Stimulated activated CD4-positive, alpha-beta T cell treated with anti-CD3 and anti-CD28 coated beads, Interleukin-2, amount 100 ng/mL, for 24 hours (primary cell): ENCODE results near the gene ALDH1B1.
A peak's percentile ranks its signal among the peaks of the same experiment; 100 is the strongest.

Source experiments
- DNase-seq, 2 donors: peaks; one replicate each; pipeline ENCODE4 v3.0.0-alpha.2; 2020

The ALDH1B1 gene

DNA sequence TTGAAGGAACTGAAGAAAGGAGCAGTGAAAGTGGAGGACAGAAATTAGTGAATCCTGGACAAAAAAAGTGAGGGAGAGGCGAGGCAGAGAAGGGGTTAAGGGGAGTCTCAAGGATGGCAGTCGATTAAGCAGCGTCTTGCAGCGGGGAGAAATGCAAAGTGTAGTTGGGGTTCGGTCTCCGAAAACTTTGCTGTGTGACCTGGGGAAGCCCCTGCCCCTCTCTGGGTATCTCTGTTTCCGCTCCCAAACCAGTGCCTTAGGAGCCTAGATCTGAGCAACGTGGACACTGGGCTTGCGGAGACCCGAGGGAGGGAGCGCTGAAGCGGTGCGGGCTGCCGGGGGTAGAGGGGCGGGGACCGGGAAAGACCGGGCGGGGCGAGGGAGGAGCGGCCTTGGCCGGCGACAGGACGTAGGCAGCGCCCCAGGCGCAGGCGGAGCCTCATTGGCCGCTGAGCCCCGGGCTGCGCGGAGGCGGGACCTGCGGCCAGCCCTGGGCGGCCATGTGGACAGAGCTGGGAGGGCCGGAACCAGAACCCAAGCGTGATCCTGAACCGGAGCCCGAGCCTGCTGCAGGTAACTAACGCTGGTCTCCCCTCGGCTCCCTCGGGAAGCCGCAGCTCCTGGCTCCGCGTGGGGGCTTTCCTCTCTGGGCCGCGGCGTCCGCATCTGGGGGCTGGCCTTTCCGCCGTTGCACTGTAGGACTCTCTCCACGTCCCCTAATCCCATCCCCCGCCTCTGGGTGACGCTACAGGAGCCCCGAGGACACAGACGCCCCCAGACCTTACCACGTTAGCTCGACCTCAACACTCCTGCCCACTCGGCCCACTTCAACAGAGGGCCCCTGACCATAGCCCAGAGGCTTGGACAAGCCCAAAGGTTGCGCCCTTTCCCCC lies at the start of gene ALDH1B1:
ALDH1B1 (plus strand) TSS at position 468 of the 893 bp plus-strand sequence. CDS start 3,047 bp downstream, outside the sequence.
- DNase-seq: peak; percentile 70 to 82

DNA sequence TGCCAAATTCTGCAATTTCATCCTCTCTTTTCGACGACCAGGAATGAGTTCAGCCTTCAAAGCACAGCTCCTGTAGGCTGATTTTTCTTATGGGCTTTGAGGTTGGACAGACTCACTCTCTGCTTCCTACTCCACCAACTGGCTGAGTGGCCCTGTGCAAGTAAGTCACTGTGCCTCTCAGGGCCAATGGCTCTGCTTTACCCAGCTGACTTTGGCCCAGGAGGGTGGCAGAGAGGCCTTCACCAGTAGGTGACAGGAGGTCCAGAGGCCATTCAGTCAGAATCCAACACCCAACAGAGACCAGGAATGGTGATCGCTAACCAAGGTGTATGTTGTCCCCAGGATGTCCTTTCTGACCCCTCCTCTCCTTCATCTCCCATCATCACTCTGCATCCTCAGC lies 49.5 kb upstream of the ALDH1B1 start:
- DNase-seq: no peak

DNA sequence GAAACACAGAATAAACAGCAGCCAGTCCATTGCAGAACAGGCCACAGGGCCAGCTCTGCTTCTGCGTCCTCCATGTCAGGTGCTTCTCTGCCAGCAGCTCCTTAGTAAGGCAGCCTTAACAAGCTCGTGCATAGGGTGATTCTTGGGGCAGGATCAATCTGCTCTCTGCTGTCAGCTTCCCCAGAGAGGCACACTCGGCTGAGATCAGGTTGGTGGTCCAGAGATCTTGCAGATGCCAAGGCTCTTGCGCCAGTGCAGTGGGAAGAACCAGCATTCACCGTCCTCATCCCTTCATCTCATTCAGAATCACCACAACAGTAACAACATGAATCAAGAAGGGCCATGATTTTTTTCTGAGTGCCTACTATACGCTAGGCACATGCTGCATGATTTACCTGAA lies 49.0 kb upstream of the ALDH1B1 start:
- no peak for DNase-seq

DNA sequence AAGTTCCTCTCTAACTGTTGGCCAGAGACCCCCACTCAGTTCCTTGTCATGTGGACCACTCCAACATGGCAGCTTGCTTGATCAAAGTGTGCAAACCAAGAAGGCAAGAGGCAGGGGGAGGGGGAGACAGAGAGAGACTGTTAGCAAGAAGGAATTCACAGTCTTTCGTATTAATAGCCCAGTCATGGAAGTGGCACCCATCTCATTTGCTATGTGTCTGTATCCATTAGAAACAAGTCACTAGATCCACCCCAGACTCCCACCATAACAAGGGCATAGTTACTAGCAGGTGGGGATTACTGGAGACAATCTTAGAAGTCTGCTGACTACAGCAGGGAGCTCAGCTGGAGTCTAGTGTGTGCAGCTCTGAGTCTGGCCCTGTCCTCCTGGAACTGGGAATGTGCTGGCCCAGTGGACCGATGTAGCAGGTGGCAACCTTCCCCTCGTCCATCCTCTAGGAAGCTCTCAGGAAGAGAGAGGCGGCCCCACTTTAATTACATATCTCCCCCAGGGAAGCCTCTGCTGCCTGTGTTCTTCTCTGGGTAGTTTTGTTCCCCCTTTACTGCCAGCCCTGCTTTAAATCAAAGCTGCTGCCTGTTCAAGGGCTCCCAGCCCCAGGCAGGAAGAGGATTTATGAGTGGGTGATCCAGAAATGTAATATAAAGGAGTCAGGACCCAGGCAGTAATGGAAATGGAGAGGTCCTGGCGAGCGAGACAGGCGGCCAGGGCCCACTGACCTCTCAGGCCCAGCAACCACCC lies 47.8 kb upstream of the ALDH1B1 start:
- DNase-seq: no peak

DNA sequence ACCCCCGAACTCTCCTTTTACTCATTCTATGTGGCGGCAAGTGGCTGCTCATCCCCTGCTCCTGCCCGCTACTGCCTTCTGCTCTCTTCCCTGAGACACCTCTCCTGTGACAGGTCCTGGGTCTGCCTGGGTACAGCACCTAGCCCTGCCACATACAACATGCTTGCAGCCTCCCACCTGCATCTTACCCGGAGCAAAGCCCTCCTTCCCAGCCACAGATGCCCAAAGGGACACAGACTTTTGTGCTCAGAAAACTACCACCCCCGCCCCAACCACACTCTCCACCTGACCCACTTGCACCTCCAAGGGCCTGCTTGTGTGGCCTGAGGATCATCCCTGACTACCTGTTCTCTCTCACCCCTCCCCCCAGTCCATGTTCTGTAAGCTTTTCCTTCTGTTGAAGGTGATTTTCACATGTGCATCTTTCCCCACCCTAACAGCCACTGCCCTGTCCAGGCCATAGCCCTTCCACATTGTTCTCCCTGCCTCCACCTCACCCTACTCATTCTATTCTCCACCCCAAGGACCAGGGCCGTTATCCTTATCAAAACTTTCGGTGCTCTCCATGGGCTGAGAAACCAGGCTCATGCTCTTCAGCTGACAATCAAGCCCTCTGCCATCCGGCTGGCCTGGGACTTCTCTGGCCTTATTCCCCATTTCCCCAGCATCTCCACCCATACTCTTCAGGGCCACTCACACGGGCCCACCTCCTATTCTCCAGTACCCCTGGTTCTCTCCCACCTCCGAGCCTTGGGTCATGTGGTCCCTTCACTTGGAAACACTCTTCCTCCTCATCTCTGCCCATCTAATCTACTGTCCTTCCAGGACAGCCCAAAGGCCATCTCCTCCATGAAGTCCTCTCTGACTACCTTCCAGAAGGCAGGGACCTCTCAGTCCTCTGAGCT lies 46.4 kb upstream of the ALDH1B1 start:
- DNase-seq: no peak

DNA sequence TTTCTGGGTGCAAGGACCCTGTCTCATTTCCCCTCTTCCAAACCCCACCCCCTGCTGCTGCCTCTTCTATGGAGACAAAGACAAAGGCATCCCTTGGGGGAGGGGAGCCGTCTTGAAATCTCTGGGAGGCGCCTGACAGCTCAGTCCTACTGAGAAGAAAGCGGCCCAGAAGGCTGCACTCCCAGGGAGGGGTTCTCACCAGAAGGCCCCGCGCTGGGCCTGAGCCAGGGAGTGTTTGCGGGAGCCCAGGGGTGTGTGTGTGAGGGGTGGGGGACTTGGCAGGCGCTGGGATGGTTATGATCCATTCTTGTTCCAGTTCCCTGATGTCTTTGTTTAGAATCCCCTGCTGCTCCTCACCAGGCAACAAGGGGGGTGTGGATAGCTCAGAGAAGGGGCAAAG lies 45.7 kb upstream of the ALDH1B1 start:
- no peak for DNase-seq

DNA sequence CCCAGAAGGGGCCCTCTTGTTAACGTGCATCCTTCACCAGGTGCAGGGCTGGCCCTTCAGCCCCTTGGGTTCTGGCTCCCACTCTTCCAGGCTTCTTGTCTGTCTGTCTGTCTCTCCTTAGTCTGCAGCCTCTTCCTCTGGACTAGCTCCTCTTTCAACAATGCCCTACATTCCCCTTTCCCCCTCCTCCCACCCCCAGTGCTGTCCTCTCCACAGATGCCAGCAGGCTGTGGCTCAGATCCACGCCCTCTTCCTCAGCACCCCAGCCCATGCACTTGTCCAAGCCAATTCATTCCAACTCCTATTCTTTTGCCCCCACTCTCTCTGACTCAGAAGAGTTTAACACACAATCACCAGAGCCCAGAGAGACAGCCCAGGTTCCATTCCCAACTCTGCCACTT lies 45.2 kb upstream of the ALDH1B1 start:
- no peak for DNase-seq

DNA sequence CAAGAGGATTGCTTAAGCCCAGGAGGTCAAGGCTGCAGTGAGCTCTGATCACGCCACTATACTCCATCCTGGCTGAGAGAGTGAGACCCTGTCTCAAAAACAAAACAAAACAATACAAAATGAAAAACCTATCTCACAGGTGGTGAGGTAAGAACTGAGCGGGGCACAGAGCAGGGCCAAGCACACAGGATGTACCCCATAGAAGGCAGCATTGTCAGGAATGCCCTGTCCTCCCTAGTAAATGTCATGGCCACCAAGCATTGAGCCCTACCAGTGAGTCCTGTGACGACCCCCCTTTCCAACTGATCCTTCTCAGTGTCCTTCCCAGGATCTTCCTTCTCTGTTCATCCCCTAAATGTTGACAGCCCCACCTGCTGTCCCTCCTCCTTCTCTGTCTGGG lies 44.6 kb upstream of the ALDH1B1 start:
- no peak for DNase-seq

DNA sequence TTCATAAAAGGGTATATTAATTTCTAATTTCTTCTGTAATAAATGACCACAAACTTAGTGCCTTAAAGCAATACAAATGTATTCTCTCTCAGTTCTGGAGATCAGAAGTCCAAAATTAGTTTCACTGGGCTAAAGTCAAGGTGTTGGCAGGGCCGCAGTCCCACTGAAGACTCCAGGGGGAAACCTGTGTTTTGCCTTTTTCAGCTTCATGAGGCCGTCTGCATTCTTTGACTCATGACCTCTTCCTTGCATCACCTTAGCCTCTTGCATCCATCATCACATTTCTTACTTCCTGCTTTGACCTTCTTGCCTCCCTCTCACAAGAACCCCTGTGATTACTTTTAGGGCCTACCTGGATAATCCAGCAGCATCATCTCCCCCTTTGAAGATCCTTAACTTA lies 42.0 kb upstream of the ALDH1B1 start:
- DNase-seq: no peak

DNA sequence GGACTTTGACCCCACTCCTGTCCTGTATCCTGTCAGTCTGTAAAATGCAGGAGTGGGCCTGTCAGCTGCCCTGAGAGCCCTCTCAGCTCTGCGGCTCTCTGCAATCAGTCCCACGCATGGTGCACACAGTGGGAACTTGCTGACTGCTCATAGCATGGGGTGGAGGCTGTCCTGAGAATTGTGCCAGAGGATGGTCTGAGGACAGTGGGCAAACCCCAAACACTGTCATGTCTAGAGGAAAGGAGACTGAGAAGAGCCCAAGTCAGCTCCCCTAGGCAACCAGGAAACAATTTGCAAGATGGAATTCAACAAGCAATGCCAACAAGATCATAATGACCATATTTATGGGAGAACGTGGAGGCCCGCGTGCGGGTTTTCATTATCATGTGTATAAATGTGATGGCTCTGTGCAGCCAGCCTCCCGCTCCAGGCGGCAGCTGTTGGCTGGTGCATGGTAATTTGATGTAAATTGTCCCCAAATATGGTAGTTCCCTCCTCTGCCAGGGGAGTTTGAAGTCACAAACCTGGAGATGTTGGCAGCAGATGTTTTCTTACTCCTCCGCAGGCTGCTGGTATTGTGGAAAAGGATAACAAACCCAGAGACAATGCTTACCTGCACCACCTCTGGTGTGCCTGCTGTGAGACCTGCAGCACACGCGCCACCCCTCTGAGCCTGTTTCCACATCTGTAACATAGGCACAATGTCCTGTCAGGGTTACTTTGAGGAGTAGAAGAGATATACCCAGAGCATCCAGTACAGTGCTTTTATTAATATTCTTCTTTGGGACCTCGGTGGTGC lies 39.8 kb upstream of the ALDH1B1 start:
- DNase-seq: no peak

DNA sequence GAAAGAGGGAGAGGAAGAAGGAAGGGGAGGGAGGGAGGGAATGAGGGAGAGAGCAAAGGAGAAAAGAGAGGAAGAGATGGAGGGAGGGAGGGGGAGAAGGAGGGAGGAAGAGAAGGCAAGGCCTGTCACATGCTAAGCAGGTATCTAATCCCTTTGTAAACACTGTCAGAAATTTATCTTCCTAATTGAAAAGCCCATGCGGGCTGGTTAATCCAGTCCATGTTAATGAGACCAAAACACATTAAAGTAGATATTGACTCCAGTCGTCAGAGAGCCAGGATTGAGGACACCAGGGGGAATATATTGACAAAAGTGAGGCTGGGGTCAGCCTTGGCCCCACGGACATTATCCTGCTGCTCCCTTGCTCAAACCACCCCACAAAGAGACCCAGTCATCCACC lies 37.4 kb upstream of the ALDH1B1 start:
- no peak for DNase-seq

DNA sequence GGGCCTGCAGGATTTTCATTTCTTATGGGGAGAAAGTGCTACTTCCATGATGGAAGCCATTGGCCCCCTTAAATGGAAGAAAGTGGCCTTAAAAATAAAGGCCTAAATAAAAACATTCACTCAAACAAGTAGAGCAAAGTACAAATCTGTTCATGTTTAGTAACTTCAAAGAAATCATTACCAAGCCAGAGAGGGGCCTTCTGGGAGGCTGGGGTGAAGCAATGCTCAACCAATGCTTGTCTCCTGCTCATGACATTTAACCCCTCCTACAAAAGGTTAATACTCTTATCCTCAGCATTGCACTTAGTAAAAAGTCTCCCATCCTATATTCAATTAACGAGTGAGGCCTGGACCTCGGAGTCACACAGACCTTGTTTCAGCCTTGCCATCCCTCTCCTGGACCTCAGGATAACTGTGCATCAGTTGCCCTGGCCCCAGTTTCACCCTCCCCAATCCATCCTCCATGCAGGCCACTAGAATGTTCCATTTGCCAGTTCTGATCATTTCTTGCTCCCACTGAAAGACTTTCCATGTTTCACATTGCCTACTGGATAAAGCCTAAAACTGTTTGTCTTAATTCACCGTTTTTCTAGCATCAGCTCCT lies 36.9 kb upstream of the ALDH1B1 start:
- DNase-seq: no peak

DNA sequence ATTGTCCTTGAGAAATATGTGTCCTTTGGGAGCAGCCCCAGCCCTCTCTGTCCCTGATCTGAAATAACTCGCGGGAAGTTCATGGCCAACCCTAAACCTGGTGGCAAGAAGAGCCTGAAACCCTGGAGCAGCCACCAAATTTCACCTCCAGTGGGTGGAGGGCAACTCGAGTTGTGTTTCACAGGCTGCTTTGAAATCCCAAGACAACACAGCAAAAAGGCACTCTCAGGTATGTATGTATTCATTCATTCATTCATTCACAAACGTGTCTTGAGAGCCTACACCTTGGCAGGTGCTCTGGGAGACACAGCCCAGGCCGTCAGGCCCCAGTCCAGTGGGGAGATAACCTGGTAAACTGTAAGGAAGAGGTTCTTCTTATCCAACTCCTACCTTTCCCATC lies 35.7 kb upstream of the ALDH1B1 start:
- no peak for DNase-seq

DNA sequence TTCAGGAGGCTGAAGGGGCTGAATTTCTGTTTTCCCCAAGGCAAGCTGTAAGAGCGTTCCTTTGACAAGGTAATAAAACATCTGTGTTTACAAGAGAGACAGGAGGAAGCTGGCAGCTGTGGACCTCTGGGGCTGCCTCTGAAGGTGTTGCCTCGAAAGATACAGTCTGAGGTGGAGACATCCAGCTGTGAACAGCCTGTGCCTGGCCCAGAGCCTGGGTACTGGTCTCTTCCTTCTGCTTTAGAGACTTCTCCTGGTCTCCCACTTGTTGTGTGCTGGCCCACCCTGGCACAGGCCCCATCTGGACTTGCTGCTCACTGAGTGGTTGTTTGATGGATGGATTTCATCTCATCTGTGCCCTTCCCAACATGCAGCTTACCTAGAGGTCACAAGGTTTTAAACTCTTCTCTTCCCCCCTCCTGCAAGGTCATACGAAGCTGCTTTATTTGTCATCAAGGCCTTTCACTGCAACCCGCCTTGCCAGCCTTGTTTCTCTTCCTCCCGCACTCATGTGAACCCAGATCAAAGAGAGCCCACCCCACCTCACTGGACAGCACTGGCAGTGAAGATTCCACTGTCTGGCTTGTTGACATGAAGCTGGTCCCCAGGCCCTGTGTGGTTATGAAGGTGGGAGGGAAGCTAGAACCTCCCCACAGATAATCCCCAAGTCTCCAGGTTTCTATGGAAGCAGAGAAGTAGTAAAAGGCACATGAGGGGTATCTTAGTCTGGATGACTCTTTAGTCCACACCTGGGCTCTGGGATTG lies 35.0 kb upstream of the ALDH1B1 start:
- no peak for DNase-seq

DNA sequence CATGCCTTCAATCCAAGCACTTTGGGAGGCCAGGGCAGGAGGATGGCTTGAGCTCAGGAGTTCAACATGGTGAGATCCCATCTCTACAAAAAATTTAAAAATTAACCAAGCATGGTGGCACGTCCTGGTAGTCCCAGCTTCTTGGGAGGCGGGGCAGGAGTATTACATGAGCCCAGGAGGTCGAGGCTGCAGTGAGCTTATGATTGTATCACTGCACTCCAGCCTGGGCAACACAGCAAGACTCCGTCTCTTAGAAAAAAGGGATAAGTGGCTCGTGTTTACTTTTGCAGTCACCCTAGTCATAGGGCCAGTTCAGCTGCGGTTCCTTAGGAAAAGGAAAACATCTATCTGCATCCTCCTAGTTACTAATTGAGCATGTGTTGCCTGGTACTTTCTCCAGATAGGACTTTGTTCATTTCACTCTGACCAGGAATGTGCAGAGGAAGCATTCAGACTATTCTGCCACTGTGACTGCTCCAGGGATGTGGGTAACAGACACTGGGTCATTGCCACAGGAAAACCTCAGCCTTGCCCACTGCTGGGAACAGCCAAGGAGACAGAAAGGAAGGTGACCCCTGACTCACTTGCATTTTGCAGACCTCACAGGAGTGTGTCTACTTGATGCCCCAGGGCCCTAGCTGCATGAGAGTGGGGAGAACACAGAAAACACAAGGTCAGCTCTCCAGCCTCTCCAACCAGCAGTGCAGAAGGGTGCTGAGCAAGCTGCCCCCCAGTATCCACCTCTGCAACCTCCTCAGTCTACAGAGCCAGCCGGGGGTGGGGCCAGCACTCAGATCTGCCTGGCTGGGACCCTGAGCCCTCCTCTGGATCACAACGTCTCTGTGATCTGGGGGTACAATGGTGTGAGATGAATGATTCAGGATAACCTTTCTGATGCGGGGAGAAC lies 33.9 kb upstream of the ALDH1B1 start:
- no peak for DNase-seq

DNA sequence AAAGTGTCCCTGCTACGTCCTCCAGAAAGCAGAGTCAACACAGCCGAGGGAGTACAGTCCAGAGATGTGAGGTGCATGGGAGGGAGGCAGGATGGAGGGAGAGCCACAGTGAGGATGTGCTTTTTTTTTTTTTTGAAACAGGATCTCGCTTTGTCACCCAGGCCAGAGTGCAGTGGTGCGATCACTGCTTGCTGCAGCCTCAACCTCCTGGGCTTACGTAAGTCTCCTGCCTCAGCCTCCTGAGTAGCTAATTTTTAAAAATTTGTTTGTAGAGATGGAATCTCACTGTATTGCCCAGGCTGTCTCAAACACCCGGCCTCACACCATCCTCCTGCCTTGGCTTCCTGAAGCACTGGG lies 33.2 kb upstream of the ALDH1B1 start:
- DNase-seq: no peak

DNA sequence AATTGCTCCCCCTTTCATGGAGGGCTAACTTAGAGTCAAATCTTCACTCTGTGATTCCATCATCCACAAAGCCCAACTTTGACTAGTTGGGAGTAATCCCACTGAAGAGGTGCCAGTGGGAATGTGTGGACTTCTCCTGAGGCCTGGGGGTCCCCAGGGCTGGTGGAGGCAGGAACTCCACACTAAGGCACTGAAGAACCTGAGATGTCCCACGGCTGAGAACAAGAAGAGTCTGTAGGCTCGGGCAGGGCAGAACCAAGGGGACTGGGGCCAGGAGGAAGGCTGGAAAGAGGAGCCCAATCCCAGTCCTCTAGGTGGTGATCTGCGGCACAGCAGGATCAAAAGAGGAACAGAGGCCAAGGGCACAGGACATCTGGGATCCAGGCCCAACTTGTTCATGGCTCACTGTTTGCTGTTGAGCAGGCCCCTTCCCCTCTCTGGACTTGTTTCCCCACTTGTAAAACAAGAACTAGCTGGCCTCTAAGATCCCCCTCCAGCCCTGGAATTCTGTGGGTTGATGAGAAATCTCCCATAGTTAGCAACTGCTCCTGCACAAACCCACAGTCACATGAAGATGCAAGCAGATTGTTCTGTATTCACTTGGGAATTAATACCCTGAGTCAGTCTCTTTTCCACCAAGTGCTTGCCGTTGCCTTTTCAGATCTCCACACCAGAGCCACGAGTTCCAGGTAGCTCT lies 32.7 kb upstream of the ALDH1B1 start:
- no peak for DNase-seq

DNA sequence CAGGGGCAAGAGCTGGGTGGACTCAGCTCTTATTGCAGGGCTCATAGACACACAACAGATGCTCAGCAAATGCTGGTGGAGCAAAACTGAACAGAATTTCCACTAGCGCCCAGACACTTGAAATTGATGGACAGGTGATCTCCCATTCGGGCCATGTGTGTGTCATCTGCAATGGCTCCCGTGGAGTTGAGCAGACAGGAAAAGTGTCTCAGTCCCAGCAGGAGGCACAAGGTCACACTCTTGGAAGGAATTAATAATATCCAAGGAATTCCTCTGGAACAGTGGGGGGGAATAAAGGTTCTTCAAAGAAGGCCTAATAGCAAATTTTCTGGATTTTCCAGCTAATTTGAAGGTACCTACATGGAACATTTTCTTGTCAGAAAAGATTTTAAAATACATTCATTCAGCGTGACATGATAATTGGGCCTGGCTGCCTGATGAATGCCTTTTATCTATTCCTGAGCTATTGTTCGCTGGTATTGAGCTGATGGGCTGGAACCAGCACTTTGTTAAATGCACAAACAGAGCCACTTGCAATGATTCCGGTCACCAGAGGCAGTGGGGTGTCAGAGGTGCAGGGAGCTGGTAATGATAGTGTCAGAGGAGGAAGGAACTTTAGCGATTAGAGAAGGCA lies 31.5 kb upstream of the ALDH1B1 start:
- DNase-seq: no peak

DNA sequence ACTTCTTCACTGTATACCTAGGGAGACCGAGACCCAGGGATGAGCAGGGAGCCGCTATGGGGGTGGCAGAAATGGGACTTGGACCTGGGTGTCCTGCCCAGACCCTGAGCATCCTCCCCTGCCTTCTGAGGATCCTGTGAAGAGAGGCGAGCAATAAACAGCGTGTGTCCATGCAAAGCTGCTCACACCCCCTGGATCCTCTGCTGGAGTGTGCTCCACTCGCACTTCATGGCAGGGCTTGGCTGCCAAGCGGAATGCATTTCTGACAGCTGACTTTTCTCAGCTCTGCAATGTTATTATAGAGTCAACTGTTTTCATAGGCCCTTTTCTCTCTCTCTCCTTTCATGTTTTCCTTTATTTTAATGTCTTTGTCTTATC lies 31.0 kb upstream of the ALDH1B1 start:
- DNase-seq: no peak
